ENCODE data around the gene TCEAL7. TPM values are rescaled to one million over a fixed set of nuclear protein-coding genes. Genes with fewer than 3 reads are reported as not detected.

Gene TCEAL7
- polyA plus RNA-seq, 1 experiment = 5.5 TPM

DNA sequence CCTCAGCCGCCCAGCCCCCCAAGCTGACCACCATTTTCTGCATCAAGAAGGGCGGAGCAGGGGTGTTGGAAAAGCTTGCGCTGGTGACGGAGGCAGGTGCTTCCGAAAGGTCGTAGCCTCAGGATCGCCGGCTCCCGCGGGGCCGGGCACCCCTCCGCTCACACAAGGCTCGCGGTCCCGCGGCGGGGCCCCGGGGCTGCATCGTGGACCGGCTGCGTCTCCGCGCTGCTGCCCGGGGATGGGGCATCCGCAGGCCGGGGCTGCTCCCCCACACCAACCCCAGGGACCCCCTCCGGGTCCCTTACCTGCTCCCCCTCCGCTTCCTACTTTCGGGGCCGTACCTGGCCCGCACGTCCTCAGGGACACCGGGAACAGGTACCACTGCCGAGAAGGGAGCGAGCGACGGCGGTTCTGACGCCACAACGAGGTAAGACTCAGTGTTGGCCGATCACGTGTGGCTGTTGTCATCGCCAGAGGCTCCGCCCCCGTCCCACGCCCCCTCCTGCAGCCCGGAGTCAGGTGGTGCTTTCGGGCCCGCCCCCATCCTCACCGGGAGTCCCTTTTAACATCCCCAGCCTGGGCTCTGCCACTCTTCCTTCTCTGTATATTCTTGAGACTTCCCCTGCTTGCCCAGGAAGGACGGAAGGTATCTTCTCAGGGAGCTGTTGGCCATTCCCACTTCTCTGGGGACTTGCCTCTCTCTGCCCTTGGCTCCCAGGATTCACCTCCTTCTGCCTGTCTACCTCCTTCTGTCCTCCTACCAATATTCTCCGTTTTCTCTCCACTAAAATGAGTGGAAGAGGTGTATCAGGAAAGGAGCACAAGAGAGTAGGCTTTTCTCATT is 19.3 kb upstream of the TCEAL7 start, which contains the start of gene BEX2:
TSS of gene BEX2 (minus strand) at position 436 of the 844 bp plus-strand sequence. CDS start 1,014 bp downstream, outside the sequence.
- ChIA-PET POLR2A (no interaction called here), CTCF (no interaction called here)
- no peak for DNase-seq (ENCODE audit: low read depth)
- Histone ChIP-seq H3K27me3 (ENCODE audit: control insufficient read depth, insufficient read depth, low read length) (peaks cover 4% of the 10 kb centered on the region; the same call in 1 of the 2 replicates), H3K36me3 (ENCODE audit: control insufficient read depth, insufficient read depth, low read length) (no peaks in the 10 kb centered on the region), H3K4me3 (ENCODE audit: low read depth, low read length) (peak within 1 kb of the TSS; percentile 34)
- TF ChIP-seq, protein P1, sequence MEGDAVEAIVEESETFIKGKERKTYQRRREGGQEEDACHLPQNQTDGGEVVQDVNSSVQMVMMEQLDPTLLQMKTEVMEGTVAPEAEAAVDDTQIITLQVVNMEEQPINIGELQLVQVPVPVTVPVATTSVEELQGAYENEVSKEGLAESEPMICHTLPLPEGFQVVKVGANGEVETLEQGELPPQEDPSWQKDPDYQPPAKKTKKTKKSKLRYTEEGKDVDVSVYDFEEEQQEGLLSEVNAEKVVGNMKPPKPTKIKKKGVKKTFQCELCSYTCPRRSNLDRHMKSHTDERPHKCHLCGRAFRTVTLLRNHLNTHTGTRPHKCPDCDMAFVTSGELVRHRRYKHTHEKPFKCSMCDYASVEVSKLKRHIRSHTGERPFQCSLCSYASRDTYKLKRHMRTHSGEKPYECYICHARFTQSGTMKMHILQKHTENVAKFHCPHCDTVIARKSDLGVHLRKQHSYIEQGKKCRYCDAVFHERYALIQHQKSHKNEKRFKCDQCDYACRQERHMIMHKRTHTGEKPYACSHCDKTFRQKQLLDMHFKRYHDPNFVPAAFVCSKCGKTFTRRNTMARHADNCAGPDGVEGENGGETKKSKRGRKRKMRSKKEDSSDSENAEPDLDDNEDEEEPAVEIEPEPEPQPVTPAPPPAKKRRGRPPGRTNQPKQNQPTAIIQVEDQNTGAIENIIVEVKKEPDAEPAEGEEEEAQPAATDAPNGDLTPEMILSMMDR (IDR thresholded peaks at IDR 0.05; ENCODE audit: insufficient read depth, low read depth, low read length) = no peak

DNA sequence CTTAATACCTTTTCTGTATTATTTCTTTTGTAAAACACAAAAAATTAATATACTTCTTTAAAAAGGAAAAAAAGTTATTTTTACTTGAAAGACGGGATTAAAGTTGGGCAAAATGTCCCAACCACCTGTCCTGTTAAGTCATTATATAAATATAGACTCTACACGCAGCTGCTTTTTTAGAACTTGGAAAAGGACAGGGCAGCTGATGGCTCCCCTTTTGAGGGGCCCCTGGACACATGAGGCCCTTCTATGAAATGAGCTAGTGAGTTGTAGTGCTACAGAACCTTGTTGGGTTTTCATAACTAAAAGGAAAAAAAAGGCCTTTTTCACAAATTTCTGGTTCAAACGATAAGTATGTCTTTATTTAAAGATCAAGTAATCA is 18.6 kb upstream of the TCEAL7 start:
- no peaks in the 10 kb centered on the region for H3K36me3 ChIP-seq (ENCODE audit: control insufficient read depth, insufficient read depth, low read length)
- ChIA-PET CTCF (no interaction called here), POLR2A (no interaction called here)
- H3K27me3 ChIP-seq (ENCODE audit: control insufficient read depth, insufficient read depth, low read length) = peaks cover 4% of the 10 kb centered on the region; the same call in 1 of the 2 replicates
- DNase-seq (ENCODE audit: low read depth) = no peak
- H3K4me3 ChIP-seq (ENCODE audit: low read depth, low read length) = no peak overlapping the region
- TF ChIP-seq, protein P1 (IDR thresholded peaks at IDR 0.05; ENCODE audit: insufficient read depth, low read depth, low read length) = no peak

GRCh38 chrX:103330681-103331288 is 746 bp downstream of the TCEAL7 start:
- ChIA-PET CTCF (interaction anchor here (1.1 kb wide), 1 partner anchor 10 kb away, joined by 3 read pairs; no protein-coding TSS in a partner anchor), POLR2A (no interaction called here)
- H3K4me3 ChIP-seq (ENCODE audit: low read depth, low read length) = peak overlapping the region; percentile 43
- TF ChIP-seq, protein P1 (IDR thresholded peaks at IDR 0.05; ENCODE audit: insufficient read depth, low read depth, low read length) = no peak
- DNase-seq (ENCODE audit: low read depth) = no peak
- no peaks in the 10 kb centered on the region for H3K27me3 ChIP-seq (ENCODE audit: control insufficient read depth, insufficient read depth, low read length)
- H3K36me3 ChIP-seq (ENCODE audit: control insufficient read depth, insufficient read depth, low read length) = no peaks in the 10 kb centered on the region

- H3K36me3 ChIP-seq (ENCODE audit: control insufficient read depth, insufficient read depth, low read length) = no peaks in the 10 kb centered on the region
- ChIA-PET CTCF (interaction anchor here (1.5 to 2.6 kb wide), 2 partner anchors 125 to 151 kb away, joined by 4 to 11 read pairs; no protein-coding TSS in a partner anchor), POLR2A (no interaction called here)
- H3K4me3 ChIP-seq (ENCODE audit: low read depth, low read length) = no peak overlapping the region
- TF ChIP-seq, protein P1 (IDR thresholded peaks at IDR 0.05; ENCODE audit: insufficient read depth, low read depth, low read length) = no peak
- H3K27me3 ChIP-seq (ENCODE audit: control insufficient read depth, insufficient read depth, low read length) = peaks cover 3% of the 10 kb centered on the region; the same call in 1 of the 2 replicates
- DNase-seq (ENCODE audit: low read depth) = no peak
Measured at GRCh38 chrX:103338663-103339062, 8.6 kb downstream of the TCEAL7 start.

- TF ChIP-seq, protein P1 (IDR thresholded peaks at IDR 0.05; ENCODE audit: insufficient read depth, low read depth, low read length) = peak; percentile 66
- Histone ChIP-seq H3K27me3 (ENCODE audit: control insufficient read depth, insufficient read depth, low read length) (peaks cover 3% of the 10 kb centered on the region; the same call in 1 of the 2 replicates), H3K36me3 (ENCODE audit: control insufficient read depth, insufficient read depth, low read length) (no peaks in the 10 kb centered on the region), H3K4me3 (ENCODE audit: low read depth, low read length) (no peak overlapping the region)
- no peak for DNase-seq (ENCODE audit: low read depth)
- CTCF ChIA-PET = interaction anchor here (0.8 to 1.4 kb wide), 4 partner anchors 110 to 124 kb away, joined by 3 to 7 read pairs (median 4); no protein-coding TSS in a partner anchor
- POLR2A ChIA-PET = no interaction called here
Measured at GRCh38 chrX:103343105-103343504, 13.1 kb downstream of the TCEAL7 start.

Measured in BJ (cell line).